RWPE2 (cell line): ENCODE data around the gene HLF.

Experiments
- ATAC-seq: fragments of 200-7000 bp; cut with Tn5 transposase; 3 replicates; pipeline ENCODE4 v1.9.1; 2021; ENCODE audit warnings: low read depth
- DNase-seq: peaks from one replicate; pipeline ENCODE4 v3.0.0-alpha.2; 2020; ENCODE audit warnings: low spot score
- H3K27ac ChIP-seq: fragments of 450-650 bp; 2 replicates; pipeline ENCODE4 v1.5.1; 2017; ENCODE audit warnings: mild to moderate bottlenecking; ENCODE audit not compliant: poor library complexity, severe bottlenecking
- H3K27me3 ChIP-seq: fragments of 250-450 bp; sonication (Bioruptor Pico); 2 replicates; pipeline ENCODE4 v1.5.1; 2021; ENCODE audit warnings: mild to moderate bottlenecking, moderate library complexity; ENCODE audit not compliant: insufficient read depth, poor library complexity, severe bottlenecking
- H3K36me3 ChIP-seq: fragments of 250-450 bp; sonication (Bioruptor Pico); 2 replicates; pipeline ENCODE4 v1.5.1; 2020; ENCODE audit warnings: low read depth, mild to moderate bottlenecking, moderate library complexity
- H3K4me1 ChIP-seq: fragments of 250-450 bp; sonication (Bioruptor Pico); 2 replicates; pipeline ENCODE4 v1.5.1; 2021; ENCODE audit warnings: mild to moderate bottlenecking, moderate library complexity; ENCODE audit not compliant: insufficient read depth, poor library complexity, severe bottlenecking
- H3K4me3 ChIP-seq: fragments of 250-450 bp; sonication (Bioruptor Pico); 2 replicates; pipeline ENCODE4 v1.5.1; 2021; ENCODE audit warnings: mild to moderate bottlenecking, moderate library complexity; ENCODE audit not compliant: severe bottlenecking
- H3K9me3 ChIP-seq: fragments of 250-450 bp; sonication (Bioruptor Pico); 2 replicates; pipeline ENCODE4 v1.5.1; 2021; ENCODE audit warnings: mild to moderate bottlenecking, moderate library complexity; ENCODE audit not compliant: severe bottlenecking
- TF ChIP-seq, protein P1 (sequence below): fragments of 450-650 bp; IDR thresholded peaks from one replicate; pipeline ENCODE4 v1.5.1; 2017; ENCODE audit warnings: mild to moderate bottlenecking, moderate library complexity; ENCODE audit not compliant: poor library complexity, severe bottlenecking

HLF gene

DNA sequence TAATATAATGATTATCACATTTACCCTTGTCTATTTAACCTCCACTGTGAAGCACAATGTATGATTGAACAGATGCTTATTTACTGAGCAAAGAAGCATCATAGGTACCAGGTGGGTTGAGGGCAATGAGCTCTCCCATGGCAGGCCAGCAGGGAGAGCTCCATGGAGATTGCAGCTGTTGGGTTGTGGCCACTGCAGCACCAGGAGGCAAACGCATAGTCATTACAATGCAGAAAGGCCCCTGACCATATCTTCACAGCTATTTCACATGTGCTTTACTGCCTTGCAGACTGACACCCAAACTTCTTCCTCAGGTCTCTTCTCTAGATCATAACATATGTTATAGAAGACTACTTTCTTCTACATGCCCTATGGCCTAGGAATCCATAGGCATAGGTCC is 81.9 kb downstream of the HLF start:
- no peak for DNase-seq
- Histone ChIP-seq H3K27ac (no peak overlapping the region), H3K4me1 (no peaks in the 10 kb centered on the region)

DNA sequence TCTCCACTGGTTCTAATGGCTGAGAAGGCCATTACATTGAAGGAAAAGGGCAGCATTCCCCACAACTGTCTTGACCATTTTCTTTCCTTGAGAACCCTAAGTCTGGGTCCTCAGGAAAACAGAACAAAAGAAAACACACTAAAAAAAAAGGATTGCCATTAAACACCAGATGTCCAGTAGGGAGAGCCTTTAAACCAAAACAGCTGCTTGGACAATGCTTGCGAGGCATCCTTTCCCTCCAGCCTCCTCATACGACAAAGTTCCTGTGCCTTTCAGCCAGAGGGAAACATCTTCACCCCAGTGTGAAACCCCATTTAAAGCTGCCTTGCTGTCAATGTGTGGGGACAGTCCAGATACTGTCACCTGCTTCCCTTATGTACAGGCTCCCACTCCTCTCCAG is 82.6 kb downstream of the HLF start:
- Histone ChIP-seq H3K36me3 (no peaks in the 10 kb centered on the region), H3K4me3 (no peak overlapping the region), H3K4me1 (no peaks in the 10 kb centered on the region), H3K27me3 (no peaks in the 10 kb centered on the region), H3K27ac (no peak overlapping the region), H3K9me3 (no peaks in the 10 kb centered on the region)
- TF ChIP-seq, protein P1, sequence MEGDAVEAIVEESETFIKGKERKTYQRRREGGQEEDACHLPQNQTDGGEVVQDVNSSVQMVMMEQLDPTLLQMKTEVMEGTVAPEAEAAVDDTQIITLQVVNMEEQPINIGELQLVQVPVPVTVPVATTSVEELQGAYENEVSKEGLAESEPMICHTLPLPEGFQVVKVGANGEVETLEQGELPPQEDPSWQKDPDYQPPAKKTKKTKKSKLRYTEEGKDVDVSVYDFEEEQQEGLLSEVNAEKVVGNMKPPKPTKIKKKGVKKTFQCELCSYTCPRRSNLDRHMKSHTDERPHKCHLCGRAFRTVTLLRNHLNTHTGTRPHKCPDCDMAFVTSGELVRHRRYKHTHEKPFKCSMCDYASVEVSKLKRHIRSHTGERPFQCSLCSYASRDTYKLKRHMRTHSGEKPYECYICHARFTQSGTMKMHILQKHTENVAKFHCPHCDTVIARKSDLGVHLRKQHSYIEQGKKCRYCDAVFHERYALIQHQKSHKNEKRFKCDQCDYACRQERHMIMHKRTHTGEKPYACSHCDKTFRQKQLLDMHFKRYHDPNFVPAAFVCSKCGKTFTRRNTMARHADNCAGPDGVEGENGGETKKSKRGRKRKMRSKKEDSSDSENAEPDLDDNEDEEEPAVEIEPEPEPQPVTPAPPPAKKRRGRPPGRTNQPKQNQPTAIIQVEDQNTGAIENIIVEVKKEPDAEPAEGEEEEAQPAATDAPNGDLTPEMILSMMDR: no peak
- ATAC-seq (no peak), DNase-seq (no peak)

More for the DNA sequence above, 81.9 kb downstream of the HLF start:
- TF ChIP-seq, protein P1: no peak
- ATAC-seq: no peak
- Histone ChIP-seq H3K27me3 (no peaks in the 10 kb centered on the region), H3K4me3 (no peak overlapping the region), H3K36me3 (no peaks in the 10 kb centered on the region), H3K9me3 (no peaks in the 10 kb centered on the region)

DNA sequence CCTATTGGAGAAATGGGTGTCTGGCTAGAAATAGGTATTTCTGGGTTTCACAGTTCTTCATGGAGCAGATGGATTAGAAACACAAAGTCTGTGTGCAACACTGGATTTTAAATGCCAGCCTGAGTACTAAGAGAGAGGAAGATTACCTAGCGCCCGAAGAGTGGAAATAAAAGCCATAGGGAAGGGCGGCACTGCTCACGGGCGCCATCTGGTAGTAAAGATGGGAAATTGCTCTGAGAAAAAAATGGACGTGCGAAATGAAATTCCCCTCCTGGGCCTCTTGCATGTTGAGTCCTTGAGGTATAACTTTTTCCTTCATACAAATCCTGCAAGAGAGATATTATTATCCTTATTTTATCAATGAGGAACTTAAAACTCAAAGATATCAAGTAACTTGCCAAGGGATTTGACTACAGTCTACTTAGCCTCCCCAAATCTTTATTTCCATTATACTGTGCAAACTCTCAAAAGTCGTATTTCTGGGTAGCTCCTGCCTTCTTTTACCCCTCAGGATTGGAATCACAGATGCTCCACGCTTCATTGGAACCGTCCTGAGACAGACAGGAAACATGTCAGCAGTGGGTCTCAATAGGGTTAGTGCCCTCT is 84.1 kb downstream of the HLF start:
- peaks cover 4% of the 10 kb centered on the region for H3K9me3 ChIP-seq
- ATAC-seq: peak; percentile 64
- no peaks in the 10 kb centered on the region for H3K27me3 ChIP-seq
- no peaks in the 10 kb centered on the region for H3K36me3 ChIP-seq
- no peak for DNase-seq
- H3K4me1 ChIP-seq: no peaks in the 10 kb centered on the region
- no peak overlapping the region for H3K4me3 ChIP-seq
- H3K27ac ChIP-seq: no peak overlapping the region
- TF ChIP-seq, protein P1: peak; percentile 95

DNA sequence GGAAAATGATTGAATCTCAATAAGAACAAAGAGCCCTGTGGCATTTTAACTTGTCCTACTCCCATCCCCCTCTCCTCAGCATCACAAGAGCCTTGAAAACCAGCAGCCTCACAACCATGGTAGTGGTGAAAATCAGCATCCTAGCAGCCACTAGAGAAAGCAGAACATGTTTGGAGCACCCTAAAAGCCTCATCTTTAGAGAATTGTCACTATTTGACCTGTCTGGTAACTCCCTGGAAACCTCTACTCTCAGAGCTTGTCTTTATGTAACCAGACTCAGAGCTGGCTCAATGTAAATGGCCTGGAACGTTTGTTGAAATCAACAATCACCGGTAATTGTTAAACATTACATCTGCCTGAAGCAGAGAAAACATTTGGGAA is 86.1 kb downstream of the HLF start:
- TF ChIP-seq, protein P1: no peak
- H3K27ac ChIP-seq: no peak overlapping the region
- H3K9me3 ChIP-seq: peaks cover 4% of the 10 kb centered on the region
- no peak for DNase-seq
- H3K36me3 ChIP-seq: no peaks in the 10 kb centered on the region
- no peak overlapping the region for H3K4me3 ChIP-seq
- no peaks in the 10 kb centered on the region for H3K27me3 ChIP-seq
- no peaks in the 10 kb centered on the region for H3K4me1 ChIP-seq
- no peak for ATAC-seq

DNA sequence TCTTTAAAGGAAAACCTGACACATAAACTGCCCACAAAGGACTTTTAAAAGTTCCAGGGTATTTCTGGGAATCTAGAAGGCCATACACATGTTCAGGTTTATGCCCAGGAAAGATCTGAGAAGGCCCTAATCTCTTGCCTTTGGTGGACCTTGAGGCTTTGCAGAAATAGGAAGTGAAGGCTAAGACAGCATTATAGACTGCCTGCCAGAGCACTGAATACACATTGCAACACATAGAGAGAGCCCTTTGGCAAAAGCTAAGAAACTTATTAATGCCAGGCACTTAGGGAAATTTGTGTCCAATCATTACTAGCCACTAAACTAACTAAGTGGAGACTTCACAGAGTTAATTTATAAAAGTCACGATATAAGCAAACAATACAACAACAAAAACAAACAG is 86.5 kb downstream of the HLF start:
- TF ChIP-seq, protein P1: no peak
- H3K27me3 ChIP-seq: no peaks in the 10 kb centered on the region
- H3K9me3 ChIP-seq: peaks cover 4% of the 10 kb centered on the region
- no peaks in the 10 kb centered on the region for H3K36me3 ChIP-seq
- no peak for ATAC-seq
- H3K4me1 ChIP-seq: no peaks in the 10 kb centered on the region
- no peak for DNase-seq
- H3K4me3 ChIP-seq: no peak overlapping the region
- H3K27ac ChIP-seq: no peak overlapping the region
